H7 (cell line): ENCODE results near the gene EXOC4. TPM values are rescaled to one million over a fixed set of nuclear protein-coding genes. Genes with fewer than 3 reads are reported as not detected.

Source experiments
- DNase-seq: peaks from one replicate; pipeline ENCODE4 v3.0.0; 2012
- H3K27me3 ChIP-seq: 2 replicates; pipeline ENCODE4 v1.6.0; 2011; ENCODE audit warnings: mild to moderate bottlenecking, low read length; ENCODE audit not compliant: control insufficient read depth, insufficient read depth
- H3K36me3 ChIP-seq: replicated peaks from 2 replicates; pipeline ENCODE4 v1.5.1; 2011; ENCODE audit warnings: low read length; ENCODE audit not compliant: control insufficient read depth, insufficient read depth
- H3K4me3 ChIP-seq: 2 replicates; pipeline ENCODE4 v1.5.1; 2011; ENCODE audit warnings: low read depth, mild to moderate bottlenecking, control low read depth, low read length, moderate library complexity; ENCODE audit not compliant: insufficient read depth
- total RNA-seq: library from RNA; depleted of rRNA; stranded (reverse); fragments of >200 nt; shearing (Covaris generic); gene quantifications from 2 replicates; pipeline ENCODE4 v1.2.3, GENCODE V29; 2014; rRNA removed

Gene EXOC4
- total RNA-seq, 1 experiment from 2014 or later, result 44.8 TPM

DNA sequence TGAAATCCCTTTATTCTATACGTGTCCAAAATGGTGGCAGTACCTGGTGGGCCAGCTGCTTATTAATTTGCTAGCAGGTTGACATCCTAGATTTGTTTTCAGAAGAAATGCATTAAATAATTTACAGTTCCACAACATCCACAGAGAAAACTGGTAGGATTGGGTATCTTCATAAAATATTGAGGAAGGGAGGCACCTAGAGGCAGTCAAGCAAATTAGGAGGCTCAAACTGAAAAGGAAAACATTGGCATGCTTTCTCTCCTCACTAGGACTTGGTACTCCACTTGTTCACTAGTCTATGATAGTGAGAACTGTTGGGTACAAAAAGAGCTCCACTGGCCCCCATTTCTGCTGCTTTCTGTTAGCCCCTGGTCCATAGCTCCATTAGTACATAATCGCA is 855.9 kb downstream of the EXOC4 start:
- Histone ChIP-seq H3K27me3 (no peaks in the 10 kb centered on the region), H3K4me3 (no peak overlapping the region), H3K36me3 (no peaks in the 10 kb centered on the region)
- no peak for DNase-seq

DNA sequence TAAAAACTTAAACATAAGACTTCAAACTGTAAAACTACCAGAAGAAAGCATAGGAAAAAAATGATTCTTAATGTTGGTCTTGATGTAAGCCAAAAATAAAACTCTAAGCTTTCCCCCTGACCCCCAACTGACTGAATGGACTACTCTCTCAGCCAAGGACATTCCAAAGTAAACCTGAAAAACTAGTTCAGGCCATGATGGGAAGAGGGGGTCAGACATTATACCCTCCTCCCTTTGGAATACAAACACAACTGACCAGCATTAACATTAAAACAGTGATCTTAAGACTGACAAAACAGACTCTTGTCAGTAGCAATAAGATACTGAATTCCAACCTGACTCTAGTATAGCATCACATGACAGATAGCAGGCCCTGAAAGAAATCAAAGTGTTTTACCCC is 860.8 kb downstream of the EXOC4 start:
- DNase-seq, result no peak

DNA sequence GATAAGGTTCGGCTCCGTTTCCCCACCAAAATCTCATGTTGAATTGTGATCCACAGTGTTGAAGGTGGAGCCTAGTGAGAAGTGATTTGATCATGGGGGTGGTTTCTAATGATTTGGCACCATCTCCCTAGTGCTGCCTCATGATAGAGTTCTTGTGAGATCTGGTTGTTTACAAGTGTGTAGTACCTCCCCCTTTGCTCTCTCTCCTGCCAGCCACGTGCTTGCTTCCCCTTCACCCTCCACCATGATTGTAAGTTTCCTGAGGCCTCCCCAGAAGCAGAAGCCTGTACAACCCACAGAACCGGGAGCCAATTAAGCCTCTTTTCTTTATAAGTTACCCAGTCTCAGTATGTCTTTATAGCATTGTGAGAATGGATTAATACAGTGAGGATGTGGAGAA is 862.1 kb downstream of the EXOC4 start:
- no peak for DNase-seq
- H3K4me3 ChIP-seq, result no peak overlapping the region
- no peaks in the 10 kb centered on the region for H3K36me3 ChIP-seq
- no peaks in the 10 kb centered on the region for H3K27me3 ChIP-seq

More for the DNA sequence above, 860.8 kb downstream of the EXOC4 start:
- no peaks in the 10 kb centered on the region for H3K27me3 ChIP-seq
- no peaks in the 10 kb centered on the region for H3K36me3 ChIP-seq
- no peak overlapping the region for H3K4me3 ChIP-seq

Other genes starting within 250 kb of the EXOC4 start
- 121 and 133 TPM in 2 replicates for gene CHCHD3, start 171.0 kb upstream of the EXOC4 start, total RNA-seq